Fibroblast of skin of left quadriceps (primary cell): ENCODE measurements around the gene C1orf226.
A peak's percentile ranks its signal among the peaks of the same experiment; 100 is the strongest.
"Not testable (repeated sequence)": the region's sequence is repeated elsewhere in the genome, so short reads cannot be mapped to it uniquely, and the experiment has no call there.

ENCODE experiments used
- DNase-seq, 2 experiments: peaks; one replicate each; pipeline ENCODE4 v3.0.0-alpha.2; 2013; ENCODE audit warnings: low read depth in 2 of 2

The C1orf226 gene, protein sequence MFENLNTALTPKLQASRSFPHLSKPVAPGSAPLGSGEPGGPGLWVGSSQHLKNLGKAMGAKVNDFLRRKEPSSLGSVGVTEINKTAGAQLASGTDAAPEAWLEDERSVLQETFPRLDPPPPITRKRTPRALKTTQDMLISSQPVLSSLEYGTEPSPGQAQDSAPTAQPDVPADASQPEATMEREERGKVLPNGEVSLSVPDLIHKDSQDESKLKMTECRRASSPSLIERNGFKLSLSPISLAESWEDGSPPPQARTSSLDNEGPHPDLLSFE

GRCh38 chr1:162381383-162381782, at the start of gene C1orf226:
Gene C1orf226, plus strand, starts transcription at chr1:162381728. Its CDS starts 174 bp downstream, at chr1:162381902.
- DNase-seq: no peak

- DNase-seq: no peak
Observed at GRCh38 chr1:162333991-162334390, 47.5 kb upstream of the C1orf226 start.

- DNase-seq: no peak
Observed at GRCh38 chr1:162335126-162335525, 46.4 kb upstream of the C1orf226 start.

GRCh38 chr1:162336621-162337285, 44.8 kb upstream of the C1orf226 start:
- no peak for DNase-seq

DNA sequence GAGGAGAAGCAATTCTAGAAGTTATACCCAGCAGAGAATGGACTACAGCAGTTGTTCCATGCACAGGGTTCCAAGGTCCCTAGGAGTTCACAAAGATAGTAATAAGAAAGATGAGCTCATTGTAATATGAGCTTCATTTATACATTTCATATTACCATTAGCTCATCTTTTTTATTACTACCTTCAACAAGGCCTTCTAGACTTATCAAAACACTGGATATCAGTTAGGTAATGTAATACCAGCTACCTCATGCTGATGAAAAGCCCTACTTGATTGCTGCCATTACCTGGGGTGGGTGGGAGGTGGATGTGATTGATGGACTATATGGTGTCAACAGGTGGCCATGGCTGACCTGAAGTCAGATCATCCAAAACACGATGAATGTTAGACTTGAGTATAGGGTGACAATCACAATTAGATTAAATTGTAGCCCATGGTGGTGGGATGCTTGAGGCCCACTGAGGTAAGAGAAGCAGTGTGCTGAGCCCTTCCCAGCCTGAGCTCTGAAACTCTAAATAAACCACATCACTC, 39.0 kb upstream of the C1orf226 start:
- no peak for DNase-seq

DNA sequence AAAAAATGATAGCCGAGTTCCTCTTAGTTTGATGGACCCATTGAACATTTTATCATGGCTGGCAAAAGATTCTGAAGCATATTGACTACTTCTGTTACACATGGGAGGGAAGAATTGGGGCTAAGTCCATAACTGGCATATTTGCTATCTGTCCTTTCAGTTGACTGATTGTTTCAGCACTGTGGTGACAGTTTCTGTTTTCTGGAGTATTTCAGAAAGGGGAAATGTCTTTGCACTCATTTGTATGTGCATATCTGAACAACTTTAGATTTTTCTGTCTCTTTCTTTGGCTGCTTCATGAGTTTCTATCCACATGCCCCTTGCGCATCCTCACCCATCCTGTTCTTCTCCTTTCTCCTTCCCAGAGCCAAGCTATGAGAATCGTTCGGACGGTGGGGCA, 38.1 kb upstream of the C1orf226 start:
- no peak for DNase-seq

- DNase-seq: no peak
Observed at GRCh38 chr1:162347281-162347680, 34.2 kb upstream of the C1orf226 start.

DNA sequence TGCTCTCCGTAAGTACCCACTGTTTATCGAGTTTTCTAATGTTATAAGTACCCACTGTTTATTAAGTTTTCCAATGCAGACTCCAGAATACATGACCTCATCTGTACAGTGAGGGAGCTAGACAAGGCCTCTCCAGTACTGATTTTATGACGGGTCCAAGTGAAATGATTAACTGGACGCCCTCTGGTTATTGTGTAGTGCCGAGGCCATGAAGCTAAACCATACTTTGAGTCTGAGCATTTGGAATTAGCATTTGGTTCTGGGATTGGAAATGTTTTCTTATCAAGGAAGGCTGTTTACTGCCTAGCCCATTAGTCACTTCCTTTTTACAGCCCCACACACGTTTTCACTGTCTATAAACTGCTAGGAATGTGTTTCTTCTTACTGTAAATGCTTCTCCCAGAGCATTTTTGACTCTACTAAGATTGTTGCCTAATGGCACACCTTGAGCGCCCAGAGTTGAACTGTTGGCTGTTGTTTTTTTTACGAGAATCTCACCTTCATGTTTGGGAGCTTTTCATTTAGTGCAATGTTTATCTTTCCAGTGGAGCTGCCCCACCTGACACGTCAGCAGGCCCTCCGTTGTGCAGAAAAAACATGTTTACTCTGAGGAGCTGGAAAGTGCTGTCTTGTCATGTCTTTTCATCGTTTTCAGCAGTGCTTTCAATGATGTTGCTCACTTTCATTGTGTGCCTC, 31.7 kb upstream of the C1orf226 start:
- peak; percentile 51 to 52 for DNase-seq

DNA sequence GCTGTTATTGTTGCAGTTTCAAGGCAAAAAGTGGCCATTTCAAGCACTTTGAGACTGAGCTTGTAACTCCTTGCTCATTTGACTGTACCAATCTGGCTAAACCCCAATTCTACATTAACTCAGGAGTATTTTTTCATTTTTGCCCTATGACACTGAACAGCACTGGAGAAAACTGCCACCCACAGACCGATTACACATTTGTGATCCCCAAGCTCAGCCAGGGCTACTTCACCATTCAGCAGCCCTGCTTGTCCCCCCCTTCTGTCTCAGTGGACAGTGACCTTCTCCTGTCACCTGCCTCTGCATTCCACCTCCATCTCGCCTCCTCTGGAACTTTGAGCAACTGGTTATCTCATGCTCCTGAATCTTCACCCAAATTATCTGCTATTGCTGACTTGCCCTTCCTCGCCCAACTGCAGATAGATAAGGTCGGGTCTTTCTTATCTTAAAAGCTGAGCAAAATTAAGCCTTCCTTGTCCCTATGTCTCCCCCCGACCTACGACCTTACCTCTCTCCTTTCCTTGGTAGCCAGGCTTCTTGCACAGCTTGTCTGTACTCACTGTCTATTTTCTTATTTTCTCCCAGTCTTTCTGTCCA, 30.2 kb upstream of the C1orf226 start:
- DNase-seq: no peak

- not testable (repeated sequence) for DNase-seq
Observed at GRCh38 chr1:162351874-162352273, 29.7 kb upstream of the C1orf226 start.

DNA sequence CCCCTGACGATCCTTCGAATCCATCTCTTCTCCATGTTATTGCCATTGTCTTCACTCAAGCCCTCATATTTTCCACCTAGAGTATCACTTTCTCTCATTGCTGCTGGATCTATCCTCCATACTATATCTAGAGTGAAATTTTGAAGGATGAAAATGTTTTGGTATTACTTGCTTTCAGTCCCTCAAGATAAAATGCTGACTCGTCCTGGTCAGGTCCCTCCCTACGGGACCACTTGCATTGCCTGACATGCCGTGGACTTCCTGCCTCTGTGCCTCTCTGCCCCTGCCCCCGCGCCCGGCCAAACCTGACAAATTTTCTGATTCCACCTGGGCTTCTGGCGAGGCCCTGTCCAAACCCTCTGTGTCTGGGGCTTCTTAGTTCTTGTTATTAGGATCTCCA, 28.4 kb upstream of the C1orf226 start:
- no peak for DNase-seq

GRCh38 chr1:162353702-162354101, 27.8 kb upstream of the C1orf226 start:
- DNase-seq: no peak

GRCh38 chr1:162357681-162358266, 23.8 kb upstream of the C1orf226 start:
- peak in 1 of 2 experiments; percentile 3 for DNase-seq

DNA sequence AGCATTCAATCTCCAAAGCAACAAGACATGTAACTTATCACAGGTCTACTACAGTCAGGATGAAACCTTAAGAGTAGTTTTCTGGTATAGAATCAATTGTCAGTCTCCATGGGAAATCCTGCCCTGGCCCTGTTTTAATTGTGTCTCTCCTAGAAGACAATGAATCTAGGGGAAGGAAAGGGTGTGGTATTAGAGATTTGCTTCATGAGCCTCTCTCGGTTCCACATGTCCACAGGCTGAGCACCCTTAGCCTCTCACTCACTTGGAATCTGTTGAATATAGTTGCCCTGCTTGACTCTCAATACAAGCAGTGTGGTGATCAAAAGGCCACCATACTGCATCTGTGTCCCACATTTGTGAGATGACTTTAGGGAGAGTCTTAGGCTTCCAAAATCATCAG, 22.6 kb upstream of the C1orf226 start:
- no peak for DNase-seq

DNA sequence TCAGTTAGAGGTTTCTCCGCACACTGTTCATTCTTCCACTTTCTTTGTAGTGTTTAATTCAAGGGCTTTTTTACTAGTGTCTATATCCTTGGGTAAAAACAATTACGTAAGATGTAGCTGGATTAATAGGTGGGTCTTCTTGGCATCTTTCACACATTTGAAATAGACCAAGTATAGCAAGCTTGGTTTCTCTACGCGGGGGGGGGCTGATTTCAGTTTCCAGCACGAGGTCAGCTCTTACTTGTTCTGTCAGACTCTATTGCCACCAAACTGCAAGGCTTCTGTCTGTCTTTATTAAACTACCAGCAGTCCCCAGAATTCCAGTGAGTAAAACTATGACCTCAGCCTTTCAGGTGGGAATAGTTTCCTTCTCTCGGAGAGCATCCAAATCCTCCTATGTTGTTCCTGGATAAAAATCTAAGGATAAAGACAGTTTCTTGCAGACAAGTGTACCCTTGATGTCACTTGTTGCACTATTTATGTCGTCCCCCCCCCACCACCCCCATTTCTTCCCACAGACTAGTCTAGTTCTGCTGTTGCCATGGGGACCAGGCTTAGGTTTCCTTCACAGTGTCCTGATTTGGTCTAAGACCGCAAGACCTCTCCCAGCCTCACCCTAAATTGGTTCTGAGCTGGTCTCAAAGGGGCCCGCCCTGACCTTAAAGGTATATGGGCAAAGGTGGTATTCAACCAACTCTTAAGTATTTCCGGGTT, 21.8 kb upstream of the C1orf226 start:
- no peak for DNase-seq

DNA sequence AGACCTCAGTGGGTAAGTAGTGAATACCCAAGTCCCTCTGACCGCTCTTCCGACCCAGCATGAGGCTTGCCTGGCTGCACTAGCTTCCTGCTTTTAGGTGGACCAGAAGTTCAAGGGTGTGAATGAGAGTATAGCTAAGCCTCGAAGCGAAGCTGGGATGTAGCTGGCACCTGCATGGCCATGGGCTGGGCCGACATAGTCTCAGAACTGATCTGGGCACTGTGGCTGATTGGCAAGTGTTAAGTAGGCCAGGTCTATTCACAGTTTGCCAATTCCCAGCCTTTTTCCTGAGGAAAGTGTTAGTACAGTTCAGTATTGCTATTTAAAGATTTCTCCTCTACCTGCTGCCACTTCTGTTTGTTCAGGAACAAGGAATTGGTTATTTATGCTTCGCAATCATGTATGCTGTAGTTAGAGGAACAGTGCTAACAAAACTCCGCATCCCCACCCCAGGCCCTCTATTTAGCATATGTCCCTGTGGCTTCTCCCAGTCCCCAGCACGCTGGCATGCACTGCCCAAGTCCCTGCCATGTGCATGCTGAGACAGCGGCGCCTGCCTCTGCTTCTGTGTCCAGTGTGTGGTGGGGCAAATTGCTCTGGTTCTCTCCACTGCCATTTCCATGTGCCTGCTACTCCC, 21.2 kb upstream of the C1orf226 start:
- DNase-seq: no peak

DNA sequence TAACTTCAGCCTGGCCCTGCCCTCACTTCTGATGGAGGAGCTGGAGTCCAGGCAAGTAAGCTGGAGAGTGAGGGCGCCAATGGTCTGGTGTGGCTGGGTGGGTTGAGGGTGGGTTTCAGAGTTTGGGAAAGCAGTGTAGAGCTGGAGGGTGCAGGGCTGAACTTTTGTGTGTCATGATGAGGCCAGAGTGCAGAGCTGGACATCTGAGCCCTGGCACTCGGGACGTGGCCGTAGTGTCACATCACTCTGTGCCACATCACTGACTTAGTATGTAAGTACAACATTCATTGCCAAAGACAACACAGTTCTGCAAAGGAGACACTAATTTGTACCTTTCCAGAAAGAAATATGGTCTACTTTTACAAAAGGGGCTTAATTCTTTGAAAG, 20.7 kb upstream of the C1orf226 start:
- DNase-seq: no peak

DNA sequence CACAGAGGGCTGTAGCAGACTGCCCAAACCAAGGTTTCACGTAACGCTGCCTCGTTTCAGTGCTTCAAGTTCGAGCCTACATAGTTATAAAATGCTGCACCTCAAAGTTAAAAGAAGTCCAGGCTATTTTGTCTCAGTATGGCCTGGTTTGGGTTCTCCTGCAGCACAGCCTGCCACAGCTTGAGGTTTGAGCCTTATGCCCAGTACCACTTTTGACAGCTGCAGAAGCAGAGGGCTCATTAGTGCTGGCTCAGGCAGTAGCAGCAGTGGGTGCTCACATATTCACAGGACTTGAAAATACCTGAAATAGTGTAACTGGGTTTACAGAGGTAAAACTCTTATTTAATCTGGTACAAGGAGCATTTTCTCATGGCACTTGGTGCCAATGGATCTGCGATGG, 20.2 kb upstream of the C1orf226 start:
- DNase-seq: no peak

DNA sequence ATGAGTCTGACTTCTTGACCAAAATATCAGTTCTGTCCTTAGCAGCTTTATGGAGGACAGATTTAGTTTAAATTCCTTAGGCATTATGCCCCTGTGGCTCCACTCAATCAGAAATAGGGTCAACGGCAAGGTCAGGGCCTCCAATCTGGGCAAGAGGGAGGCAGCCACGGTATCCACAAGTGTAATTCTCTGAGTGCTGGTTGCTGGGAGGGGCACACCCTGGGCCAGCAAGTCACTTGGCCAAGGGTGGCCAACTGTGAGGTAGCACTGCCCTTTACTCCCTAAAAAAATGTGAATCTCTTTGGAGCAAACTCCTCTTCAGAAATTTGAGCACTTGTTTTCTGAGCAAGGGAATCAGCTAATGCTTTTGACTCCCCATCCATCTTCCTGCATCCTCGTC, 17.7 kb upstream of the C1orf226 start:
- no peak for DNase-seq

DNA sequence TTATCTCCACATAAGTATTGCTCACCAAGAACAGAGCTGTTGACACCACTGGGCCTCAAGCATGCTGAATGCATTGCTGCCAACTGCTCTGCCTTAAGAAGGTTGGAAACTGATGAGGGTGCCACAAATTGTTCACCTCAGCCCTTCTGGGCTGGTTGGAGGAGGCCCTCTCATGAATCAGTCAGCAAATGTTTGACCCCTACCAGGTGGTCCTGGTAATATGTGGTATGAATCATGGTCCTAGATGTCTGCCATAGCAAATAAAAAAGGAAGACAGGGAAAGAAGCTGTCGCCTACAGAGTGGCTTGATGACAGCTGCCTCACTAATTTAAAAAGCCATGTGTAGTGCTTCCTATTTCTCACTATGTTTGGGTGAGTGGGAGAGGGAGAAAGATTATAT, 17.0 kb upstream of the C1orf226 start:
- DNase-seq: no peak
